ENCODE results near the gene SNAP23.
A peak's percentile ranks its signal among the peaks of the same experiment; 100 is the strongest.

SNAP23 gene

GRCh38 chr15:42495361-42496212 lies at the start of gene SNAP23:
TSS of gene SNAP23 (plus strand) at chr15:42495634. CDS start at chr15:42511847, 16,213 bp downstream.
- peak; percentile 66 to 73 for DNase-seq (ENCODE audit: low read depth in 1 of 2, low spot score in 1 of 2)

DNA sequence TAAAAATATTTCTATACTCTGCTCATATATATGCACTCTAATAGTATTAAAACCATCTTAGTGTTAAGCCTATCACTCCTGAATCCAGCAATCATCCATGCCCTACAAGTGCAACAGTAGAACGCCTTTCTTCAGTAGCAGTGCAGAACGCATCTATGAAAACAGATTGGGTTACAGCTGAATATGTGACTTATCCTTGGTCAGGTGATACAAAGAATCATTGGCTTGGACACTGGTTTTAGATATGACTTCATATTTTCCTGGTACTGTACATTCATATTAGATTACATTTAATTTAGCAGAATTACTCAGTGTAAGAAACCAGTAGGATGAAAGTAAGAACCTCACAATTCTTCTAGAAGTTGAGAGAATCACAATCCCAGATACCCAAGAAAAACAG lies 47.8 kb upstream of the SNAP23 start:
- DNase-seq (ENCODE audit: low read depth in 1 of 2, low spot score in 1 of 2): no peak

DNA sequence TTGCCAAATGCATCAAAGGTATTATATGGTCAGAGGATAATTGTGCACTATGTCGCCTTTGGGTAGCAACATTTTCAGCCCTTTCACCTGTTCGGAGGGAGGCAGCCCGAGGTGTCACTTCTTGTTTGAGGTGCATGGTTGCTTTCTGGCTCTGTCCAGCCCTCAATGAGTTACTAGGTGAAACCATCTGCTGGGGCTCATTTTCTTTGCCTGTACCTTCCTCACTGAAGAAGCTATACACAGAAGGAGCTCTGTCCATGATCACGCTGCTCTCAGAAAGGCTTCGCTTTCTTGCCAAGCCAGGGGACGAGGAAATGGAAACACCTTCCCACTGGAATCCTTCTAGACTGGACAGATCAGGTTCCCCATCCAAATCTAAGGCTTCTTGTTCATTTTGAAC lies 47.2 kb upstream of the SNAP23 start:
- DNase-seq (ENCODE audit: low read depth in 1 of 2, low spot score in 1 of 2): no peak

DNA sequence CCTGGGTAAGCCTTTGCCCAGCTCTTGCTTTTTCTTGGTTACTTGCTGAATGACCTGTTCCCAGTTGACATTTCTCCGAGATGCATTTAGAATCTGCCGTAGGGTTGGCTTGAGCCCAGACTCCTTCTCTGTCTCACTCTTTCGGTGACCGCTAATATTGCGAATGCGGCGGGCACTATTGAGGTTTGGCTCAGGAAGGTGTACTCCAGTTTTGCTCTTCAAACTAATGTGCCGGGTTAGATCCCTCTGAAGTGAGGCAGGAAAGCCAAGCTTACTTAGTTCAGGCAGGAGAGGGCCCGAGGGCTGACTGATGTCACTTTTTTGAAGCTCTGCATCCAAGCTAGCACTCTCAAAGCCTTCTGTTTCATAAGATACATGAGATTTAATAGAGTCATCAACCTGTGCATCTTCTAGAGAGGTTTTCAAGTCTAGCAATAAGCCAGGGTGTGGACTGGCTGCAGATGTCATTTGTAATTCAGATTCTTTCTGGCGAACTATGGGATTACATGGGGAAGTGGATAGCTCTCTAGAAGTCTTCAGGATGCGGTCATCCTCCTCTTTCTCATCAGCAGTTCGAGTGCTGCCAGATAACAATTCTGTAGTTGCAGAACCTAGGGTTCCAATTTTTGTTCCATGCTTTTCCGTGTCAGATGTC lies 45.5 kb upstream of the SNAP23 start:
- no peak for DNase-seq (ENCODE audit: low read depth in 1 of 2, low spot score in 1 of 2)

- DNase-seq (ENCODE audit: low read depth in 1 of 2, low spot score in 1 of 2): no peak
Measured at GRCh38 chr15:42450425-42450790, 45.0 kb upstream of the SNAP23 start.

GRCh38 chr15:42453826-42454225 lies 41.6 kb upstream of the SNAP23 start:
- no peak for DNase-seq (ENCODE audit: low read depth in 1 of 2, low spot score in 1 of 2)

DNA sequence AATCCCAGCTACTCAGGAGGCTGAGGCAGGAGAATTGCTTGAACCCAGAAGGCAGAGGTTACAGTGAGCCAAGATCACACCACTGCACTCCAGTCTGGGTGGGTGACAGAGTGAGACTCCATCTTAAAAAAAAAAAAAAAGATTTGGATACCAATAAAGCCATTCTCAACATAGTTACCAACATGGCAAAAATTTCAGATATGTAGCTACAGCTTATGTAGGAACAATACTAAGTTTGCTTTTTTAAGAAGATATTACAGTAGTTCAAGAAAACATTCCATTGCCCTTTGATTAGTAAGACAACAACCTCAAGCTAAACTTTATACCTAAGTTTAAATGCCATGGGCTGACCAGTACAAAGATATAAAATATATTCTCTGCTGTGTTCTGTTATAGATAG lies 38.9 kb upstream of the SNAP23 start:
- no peak for DNase-seq (ENCODE audit: low read depth in 1 of 2, low spot score in 1 of 2)

- DNase-seq (ENCODE audit: low read depth in 1 of 2, low spot score in 1 of 2): no peak
Measured at GRCh38 chr15:42456971-42457370, 38.5 kb upstream of the SNAP23 start.

DNA sequence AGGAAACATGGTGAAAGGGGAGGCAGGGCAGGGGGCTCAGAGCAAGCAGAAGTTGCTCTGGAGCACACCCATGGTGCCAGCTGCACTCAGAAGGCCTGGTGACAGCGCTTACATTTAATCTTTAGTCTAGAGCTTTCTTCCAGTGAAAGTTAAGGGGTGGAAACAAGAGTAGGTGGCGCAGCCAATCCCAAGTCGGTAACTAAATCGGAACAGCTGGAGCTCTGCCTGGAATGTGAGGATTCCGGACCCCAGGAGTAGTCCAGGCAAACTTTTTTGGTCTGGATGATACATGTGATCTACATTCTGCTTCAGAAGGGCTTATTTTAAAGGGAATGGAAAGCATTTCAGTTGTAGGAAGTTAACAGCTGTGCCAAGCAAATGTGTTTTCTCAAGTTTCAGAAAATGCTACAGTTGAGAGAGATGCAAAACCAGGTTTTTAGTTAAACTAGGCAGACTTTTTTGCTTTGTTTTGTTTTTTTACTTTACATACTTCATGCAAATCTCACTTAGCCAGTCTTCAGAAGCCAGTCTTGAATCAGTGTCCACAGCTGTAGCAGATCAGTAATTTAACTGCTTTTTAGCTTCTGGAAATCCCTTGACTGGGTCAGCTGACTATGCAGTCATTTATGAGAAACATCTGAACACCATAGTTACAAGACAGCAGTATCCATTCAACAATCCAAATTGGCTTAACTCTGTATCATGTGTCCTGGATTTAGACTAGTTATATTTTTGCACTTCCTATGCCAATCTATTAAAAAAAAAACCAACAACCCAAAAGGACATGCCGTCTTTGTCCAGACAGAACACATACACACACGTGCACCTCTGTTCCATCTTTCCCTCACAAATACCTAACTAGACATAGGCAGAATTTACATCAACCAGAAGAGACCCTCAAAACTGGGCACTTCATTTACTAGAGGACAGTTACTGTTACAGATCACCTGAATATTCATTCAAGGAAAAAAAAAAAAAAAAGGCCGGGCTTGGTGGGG lies 37.7 kb upstream of the SNAP23 start:
- DNase-seq (ENCODE audit: low read depth in 1 of 2, low spot score in 1 of 2): no peak

- no peak for DNase-seq (ENCODE audit: low read depth in 1 of 2, low spot score in 1 of 2)
Measured at GRCh38 chr15:42461261-42461660, 34.2 kb upstream of the SNAP23 start.

DNA sequence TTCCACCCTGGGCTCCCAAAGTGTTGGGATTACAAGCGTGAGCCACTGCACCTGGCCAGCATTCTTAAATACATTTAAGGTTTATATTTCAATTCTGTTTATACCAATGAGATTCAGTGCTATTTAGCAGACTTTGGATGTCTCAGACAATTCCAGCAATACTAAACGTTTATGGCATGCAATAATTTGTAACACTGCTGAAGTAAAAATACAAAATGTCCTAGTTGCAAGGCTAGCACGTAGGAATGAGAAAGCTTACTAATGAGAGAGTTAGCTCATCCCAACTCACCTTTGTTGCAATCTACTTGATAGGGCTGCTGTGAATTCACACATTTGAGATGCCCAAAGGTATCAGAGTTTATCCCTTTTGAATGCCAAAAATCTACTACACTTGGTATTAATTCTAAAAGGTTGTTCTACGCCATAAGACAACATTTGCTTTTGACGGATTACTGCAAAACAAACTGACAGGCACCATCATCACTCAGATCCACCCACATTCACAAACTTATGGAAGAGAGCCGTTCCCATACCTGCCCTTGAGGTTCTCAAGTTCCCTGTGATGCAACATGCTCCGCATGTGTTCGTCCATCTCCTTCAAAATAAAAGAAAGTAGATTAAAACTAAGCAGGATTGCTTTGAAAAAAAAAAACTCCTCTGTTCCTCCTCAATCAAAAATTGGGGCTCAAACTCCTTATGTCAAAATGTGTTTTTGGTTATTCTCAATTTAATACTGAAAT lies 29.7 kb upstream of the SNAP23 start:
- no peak for DNase-seq (ENCODE audit: low read depth in 1 of 2, low spot score in 1 of 2)

- no peak for DNase-seq (ENCODE audit: low read depth in 1 of 2, low spot score in 1 of 2)
Measured at GRCh38 chr15:42471002-42471401, 24.4 kb upstream of the SNAP23 start.

- no peak for DNase-seq (ENCODE audit: low read depth in 1 of 2, low spot score in 1 of 2)
Measured at GRCh38 chr15:42474827-42475226, 20.6 kb upstream of the SNAP23 start.

DNA sequence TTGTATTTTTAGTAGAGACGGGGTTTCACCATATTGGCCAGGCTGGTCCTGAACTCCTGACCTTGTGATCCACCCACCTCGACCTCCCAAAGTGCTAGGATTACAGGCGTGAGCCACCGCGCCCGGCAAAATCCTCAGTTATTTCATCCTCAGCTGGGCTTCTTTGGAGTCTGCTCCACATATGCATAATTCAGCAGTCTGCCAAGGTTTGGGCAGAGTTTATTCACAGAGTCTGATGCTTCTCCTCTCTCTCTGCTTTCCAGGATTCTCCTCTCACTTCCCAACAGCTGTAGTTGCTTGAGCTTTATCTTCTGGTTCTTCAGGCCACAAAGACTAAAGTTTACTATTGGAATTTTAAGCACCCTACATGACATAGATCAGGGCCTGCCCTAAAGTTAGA lies 12.7 kb upstream of the SNAP23 start:
- DNase-seq (ENCODE audit: low read depth in 1 of 2, low spot score in 1 of 2): no peak

DNA sequence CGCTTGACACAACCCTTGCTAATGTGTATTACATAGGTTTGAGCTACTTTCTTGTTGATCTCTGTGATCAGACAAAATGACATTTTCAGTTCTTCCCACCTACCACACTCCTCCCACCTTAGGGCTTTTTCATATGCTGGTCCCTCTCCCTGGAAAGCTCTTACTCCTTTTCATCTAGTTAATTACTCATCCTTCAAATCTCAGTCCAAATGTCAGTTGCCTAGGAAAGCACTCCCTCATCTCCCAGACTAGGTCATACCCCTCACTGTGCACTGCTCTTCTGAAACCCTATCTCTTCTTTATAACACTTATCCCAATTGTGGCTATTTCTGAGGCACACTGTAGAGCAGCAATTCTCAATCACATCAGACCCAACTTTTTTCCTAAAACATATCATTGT lies 11.8 kb upstream of the SNAP23 start:
- no peak for DNase-seq (ENCODE audit: low read depth in 1 of 2, low spot score in 1 of 2)

- no peak for DNase-seq (ENCODE audit: low read depth in 1 of 2, low spot score in 1 of 2)
Measured at GRCh38 chr15:42490291-42490670, 5.2 kb upstream of the SNAP23 start.

DNA sequence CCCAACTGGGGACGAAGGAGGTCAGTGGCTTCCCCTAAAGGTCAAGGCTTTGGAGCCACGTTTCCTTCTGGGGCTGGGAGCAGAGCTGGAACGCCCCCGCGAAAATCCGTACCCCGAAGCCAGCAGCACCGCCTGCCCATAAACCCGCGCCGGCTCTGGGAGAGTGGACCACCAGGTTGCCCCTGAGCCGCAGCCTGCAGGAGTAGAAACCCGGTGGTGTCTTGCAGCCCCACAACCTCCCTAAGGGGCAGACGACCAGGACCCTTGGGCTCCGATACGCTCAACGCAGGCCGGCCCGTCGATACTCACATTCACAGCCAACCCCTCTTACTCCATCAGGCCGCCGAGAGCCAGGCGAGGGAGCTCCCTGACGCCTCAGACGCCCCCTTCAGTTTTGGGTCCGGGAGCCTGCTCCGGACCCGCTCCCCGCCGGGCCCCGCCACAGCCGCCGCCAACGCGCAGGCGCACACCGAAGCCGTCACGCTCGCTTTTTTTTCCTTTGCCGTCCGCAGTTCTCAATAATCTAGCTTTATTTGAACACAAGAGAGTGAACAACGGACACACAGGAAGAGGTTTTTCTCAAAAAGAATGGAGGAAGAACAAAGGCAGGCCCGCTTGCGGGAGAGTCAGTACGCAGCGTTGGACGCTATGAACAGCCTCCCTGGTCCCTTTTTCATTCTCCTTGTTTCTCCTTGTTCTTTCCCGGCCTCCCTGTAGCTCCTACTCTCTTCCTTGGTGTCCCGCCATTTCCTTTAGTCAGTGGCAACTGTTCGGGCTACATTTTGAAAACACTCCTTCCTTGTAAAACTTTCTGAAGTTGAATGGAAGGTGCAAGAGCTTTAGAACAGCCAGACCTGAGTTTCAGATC lies 4.5 kb upstream of the SNAP23 start, which contains the start of gene ZNF106:
Gene ZNF106 (minus strand): TSS at position 471 of the 868 bp plus-strand sequence. CDS start 18,852 bp downstream, outside the sequence.
- DNase-seq (ENCODE audit: low read depth in 1 of 2, low spot score in 1 of 2): peak; percentile 69 to 82

- DNase-seq (ENCODE audit: low read depth in 1 of 2, low spot score in 1 of 2): no peak
Measured at GRCh38 chr15:42491539-42492225, 3.8 kb upstream of the SNAP23 start.

GRCh38 chr15:42493679-42494078 lies 1.8 kb upstream of the SNAP23 start:
- no peak for DNase-seq (ENCODE audit: low read depth in 1 of 2, low spot score in 1 of 2)
